Coronary artery (tissue), 2 donors: Measurements from ENCODE around the gene C1orf21.

Source experiments
- DNase-seq: peaks from one replicate; pipeline ENCODE4 v3.0.0-alpha.2; 2017; ENCODE audit warnings: low spot score
- H3K27ac ChIP-seq, 2 donors: fragments of 200-600 bp; sonication (generic); one replicate each; pipeline ENCODE4 v1.5.1; 2016 to 2019
- H3K4me3 ChIP-seq: fragments of 200-600 bp; sonication (generic); 2 replicates; pipeline ENCODE4 v1.5.1; 2016; ENCODE audit warnings: mild to moderate bottlenecking, moderate library complexity
- TF ChIP-seq, protein P1 (sequence below): fragments of 200-600 bp; sonication (generic); IDR thresholded peaks from one replicate; pipeline ENCODE4 v1.5.1; 2019; ENCODE audit warnings: antibody characterized with exemption

C1orf21 gene

DNA sequence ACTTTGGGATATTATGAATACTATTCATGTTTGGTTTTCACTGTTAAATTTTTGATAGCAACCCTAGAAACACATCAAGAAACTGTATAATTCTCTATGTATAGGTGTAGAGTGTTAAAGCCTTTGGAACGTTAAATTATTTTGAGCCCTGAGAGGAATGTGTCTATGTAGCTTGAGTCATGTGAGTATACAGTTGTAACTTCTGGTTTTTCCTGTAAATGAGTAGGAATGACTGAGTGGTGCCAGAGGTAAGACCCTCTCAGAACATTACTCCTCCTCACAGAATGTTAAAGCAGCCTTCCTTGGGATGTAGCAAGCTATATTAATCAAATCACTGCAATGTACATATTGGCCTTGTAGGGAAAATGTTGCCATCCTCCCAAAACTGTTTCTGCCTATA, 69.0 kb downstream of the C1orf21 start:
- H3K4me3 ChIP-seq, result no peak overlapping the region
- no peak for DNase-seq
- no peak overlapping the region for H3K27ac ChIP-seq
- TF ChIP-seq, protein P1, sequence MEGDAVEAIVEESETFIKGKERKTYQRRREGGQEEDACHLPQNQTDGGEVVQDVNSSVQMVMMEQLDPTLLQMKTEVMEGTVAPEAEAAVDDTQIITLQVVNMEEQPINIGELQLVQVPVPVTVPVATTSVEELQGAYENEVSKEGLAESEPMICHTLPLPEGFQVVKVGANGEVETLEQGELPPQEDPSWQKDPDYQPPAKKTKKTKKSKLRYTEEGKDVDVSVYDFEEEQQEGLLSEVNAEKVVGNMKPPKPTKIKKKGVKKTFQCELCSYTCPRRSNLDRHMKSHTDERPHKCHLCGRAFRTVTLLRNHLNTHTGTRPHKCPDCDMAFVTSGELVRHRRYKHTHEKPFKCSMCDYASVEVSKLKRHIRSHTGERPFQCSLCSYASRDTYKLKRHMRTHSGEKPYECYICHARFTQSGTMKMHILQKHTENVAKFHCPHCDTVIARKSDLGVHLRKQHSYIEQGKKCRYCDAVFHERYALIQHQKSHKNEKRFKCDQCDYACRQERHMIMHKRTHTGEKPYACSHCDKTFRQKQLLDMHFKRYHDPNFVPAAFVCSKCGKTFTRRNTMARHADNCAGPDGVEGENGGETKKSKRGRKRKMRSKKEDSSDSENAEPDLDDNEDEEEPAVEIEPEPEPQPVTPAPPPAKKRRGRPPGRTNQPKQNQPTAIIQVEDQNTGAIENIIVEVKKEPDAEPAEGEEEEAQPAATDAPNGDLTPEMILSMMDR, result no peak

DNA sequence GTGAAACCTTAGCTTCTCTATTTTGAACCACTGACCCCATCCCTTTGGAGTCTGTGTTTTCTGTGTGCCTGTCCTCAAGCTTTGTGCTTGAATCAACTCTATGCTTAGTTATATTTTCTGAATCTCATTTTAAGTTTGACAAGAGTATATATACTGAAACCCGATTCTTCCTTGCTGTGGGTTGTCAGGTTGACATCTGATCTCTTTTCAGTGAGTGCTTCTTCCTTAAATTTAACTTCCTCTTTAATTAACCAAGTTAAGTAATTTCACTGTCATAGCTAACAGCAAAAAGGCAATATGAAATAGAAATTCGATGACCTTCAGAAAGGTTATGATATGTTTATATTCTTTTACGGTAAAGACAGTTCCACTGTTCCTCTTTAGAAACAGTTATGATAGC, 69.4 kb downstream of the C1orf21 start:
- Histone ChIP-seq H3K27ac (no peak overlapping the region), H3K4me3 (no peak overlapping the region)
- no peak for DNase-seq
- TF ChIP-seq, protein P1, result no peak

DNA sequence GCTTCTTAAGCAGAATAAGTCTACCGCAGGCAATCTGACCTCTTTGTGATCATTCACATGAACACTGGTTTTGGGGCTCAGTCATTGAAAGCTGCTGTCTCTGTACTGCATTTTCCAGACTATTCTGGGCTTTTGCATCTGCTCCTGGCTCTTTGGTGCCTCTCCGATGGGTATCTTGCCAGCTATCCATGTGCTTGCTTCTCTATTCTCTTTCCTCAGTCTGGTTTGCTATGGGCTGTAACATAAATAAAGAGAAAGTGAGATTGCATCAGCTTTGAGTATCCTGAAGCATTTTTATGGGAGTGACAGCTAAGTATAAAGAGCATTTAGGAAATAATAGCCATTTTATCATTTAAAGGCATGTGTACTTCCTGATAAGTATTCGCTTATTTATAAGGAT, 70.7 kb downstream of the C1orf21 start:
- no peak overlapping the region for H3K4me3 ChIP-seq
- no peak overlapping the region for H3K27ac ChIP-seq
- TF ChIP-seq, protein P1, result no peak
- no peak for DNase-seq

DNA sequence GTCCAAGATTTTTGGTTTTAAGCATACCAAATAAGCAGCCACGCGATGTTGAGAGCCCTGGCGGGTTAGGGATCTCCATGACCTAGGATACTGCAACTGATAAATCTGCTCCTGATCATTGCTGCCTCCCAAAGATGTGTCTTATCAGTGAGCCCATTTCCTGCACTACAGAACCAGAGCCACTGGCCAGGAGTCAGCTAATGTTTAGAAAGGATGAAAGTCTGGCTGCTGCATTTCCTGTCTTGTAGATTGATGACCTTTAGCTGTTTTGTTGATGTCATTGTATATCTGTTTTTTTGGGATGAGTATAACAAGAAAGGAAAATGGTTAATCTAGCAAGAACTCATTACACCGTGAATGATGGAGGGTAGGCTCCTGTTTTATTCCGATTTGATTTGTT, 74.5 kb downstream of the C1orf21 start:
- no peak overlapping the region for H3K27ac ChIP-seq
- no peak overlapping the region for H3K4me3 ChIP-seq
- TF ChIP-seq, protein P1, result no peak
- DNase-seq, result no peak

DNA sequence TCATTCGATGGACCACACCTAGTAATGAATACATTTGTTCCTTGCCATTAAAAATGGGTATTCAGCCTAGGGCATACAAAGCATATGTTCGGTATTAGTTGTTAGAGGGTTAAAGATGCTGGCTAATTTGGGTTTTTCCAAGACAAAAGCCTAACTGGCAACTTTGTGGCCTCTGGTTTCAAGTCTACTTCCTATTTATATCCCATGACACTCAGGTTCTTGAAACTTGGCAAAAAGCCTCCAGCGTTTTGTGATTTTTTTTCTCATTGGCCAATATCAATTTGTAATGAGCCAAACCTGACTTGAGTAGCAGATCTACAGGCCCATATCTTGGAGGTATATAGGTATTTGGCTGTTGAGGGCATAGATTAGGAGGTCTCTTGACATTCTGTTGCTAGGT, 75.3 kb downstream of the C1orf21 start:
- Histone ChIP-seq H3K4me3 (no peak overlapping the region), H3K27ac (no peak overlapping the region)
- TF ChIP-seq, protein P1, result no peak
- no peak for DNase-seq

DNA sequence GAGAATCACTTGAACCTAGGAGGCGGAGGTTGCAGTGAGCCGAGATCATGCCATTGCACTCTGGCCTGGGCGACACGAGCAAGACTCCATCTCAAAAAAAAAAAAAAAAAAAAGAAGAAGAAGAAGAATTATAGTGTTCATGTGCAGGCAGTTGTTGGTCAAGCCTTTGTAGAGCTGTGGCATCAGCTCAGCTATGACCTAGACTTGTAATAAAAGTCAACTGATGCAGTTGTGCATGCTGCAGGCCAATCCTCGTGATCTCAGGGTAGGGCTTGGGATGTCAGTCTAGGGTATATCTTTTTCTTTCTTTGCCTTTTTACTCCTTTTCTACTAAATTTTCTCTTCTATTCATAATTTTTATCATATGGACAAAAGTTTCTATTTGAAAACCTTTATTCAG, 76.2 kb downstream of the C1orf21 start:
- TF ChIP-seq, protein P1, result no peak
- Histone ChIP-seq H3K4me3 (no peak overlapping the region), H3K27ac (no peak overlapping the region)
- no peak for DNase-seq

DNA sequence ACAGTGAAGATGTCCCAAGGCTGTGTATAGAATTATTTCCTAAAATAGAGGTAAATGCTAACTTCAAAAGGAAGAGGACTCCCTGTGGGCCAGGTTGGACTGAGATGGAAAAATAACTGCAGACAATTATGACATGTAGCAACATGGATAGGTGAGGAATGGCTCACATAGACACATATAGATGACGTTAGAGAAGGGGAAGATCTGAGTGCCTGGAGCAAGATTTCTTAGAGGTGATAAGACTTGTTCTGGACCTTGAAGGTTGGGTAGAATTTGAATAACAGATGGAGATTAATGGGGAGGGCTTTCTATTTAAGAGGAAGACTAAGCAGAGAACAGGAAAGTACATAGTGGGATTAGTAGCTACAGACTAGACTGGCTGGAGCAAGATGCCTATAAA, 76.9 kb downstream of the C1orf21 start:
- TF ChIP-seq, protein P1, result no peak
- no peak overlapping the region for H3K4me3 ChIP-seq
- no peak for DNase-seq

More for the DNA sequence above, 76.9 kb downstream of the C1orf21 start:
- no peak overlapping the region for H3K27ac ChIP-seq
